Fibroblast of skin of right quadriceps (primary cell): Measurements from ENCODE around the gene PCDHGA2.
"Not testable (repeated sequence)": the region's sequence is repeated elsewhere in the genome, so short reads cannot be mapped to it uniquely, and the experiment has no call there.

ENCODE experiments used
- DNase-seq: peaks from one replicate; pipeline ENCODE4 v3.0.0-alpha.2; 2013

The PCDHGA2 gene

DNA sequence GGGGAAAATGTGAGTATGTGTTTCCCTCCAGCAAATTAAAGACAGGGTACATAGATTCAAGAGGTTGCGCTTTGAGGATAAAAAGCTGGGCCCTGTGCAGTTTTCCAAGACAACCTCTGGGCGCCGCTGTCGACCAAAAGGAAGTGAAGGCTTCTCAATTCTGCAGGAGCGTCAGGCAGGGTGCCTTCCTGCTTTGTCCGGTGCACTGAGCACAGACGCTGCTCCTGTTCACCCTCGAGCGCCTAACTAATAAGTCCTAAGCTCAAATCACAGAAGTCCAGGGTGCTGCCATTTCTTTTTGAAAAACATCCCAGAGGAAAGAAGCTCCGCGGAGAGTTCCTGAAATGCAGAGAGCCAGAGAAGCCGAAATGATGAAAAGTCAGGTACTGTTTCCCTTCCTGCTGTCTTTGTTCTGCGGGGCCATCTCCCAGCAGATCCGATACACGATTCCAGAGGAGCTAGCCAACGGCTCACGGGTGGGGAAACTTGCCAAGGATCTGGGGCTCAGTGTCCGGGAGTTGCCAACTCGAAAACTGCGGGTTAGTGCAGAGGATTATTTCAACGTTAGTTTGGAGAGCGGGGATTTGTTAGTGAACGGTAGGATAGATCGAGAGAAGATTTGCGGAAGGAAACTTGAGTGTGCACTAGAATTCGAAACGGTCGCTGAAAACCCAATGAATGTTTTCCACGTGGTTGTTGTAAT is 11.5 kb downstream of the PCDHGA2 start, which contains the start of gene PCDHGB1:
Gene PCDHGB1 (plus strand): TSS at position 183 of the 703 bp plus-strand sequence. CDS start 162 bp downstream, at position 345.
- peak; percentile 54 for DNase-seq

DNA sequence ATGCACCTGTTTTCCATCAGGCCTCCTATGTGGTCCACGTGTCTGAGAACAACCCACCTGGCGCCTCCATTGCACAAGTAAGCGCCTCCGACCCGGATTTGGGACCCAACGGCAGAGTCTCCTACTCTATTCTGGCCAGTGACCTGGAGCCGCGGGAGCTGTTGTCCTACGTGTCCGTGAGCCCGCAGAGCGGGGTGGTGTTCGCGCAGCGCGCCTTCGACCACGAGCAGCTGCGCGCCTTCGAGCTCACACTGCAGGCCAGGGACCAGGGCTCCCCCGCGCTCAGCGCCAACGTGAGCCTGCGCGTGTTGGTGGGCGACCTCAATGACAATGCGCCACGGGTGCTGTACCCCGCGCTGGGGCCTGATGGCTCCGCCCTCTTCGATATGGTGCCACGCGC is 13.0 kb downstream of the PCDHGA2 start:
- no peak for DNase-seq

DNA sequence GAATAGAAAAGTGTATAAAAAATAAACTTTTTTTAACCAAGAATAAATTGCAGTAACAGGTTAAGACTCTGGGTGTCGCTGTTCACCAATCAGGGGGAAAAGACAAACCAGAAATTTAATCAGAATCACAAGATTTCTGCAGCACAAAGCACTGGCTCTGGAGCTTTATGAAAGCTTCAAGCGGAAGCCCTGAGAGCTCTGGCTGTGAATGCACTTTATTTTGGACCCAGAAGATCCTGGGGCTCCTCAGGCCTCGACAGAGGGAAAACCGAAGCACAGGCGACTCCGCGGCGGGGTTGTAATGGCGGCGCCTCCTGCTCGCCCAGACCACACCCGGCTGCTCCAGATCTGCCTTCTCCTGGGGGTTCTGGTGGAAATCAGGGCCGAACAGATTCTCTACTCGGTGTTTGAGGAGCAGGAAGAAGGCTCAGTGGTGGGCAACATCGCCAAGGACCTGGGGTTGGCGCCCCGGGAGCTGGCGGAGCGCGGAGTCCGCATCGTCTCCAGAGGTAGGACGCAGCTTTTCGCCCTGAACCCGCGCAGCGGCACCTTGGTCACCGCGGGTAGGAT is 16.4 kb downstream of the PCDHGA2 start, which contains the start of gene PCDHGA4:
Gene PCDHGA4 (plus strand): TSS at position 122 of the 570 bp plus-strand sequence. CDS start 87 bp downstream, at position 209.
- DNase-seq, result peak; percentile 20

DNA sequence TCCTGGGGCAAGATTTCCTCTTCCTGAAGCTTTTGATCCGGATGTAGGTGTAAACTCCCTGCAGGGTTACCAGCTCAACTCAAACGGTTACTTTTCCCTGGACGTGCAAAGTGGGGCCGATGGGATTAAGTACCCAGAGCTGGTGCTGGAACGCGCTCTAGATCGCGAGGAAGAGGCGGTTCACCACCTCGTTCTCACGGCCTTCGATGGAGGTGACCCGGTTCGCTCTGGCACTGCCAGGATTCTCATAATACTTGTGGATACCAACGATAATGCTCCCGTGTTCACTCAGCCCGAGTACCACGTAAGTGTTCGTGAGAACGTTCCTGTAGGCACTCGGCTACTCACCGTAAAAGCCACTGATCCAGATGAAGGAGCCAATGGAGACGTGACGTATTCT is 17.1 kb downstream of the PCDHGA2 start:
- no peak for DNase-seq

DNA sequence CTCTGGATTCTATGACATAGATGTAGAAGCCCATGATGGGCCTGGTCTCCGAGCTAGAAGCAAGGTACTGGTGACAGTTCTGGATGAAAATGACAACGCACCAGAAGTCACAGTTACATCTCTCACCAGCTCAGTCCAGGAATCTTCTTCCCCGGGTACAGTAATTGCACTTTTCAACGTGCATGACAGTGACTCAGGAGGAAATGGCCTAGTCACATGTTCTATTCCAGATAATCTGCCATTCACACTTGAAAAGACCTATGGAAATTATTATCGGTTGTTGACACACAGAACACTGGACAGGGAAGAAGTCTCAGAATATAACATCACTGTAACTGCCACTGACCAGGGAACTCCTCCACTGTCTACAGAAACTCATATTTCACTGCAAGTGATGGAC is 17.6 kb downstream of the PCDHGA2 start:
- DNase-seq, result no peak

DNA sequence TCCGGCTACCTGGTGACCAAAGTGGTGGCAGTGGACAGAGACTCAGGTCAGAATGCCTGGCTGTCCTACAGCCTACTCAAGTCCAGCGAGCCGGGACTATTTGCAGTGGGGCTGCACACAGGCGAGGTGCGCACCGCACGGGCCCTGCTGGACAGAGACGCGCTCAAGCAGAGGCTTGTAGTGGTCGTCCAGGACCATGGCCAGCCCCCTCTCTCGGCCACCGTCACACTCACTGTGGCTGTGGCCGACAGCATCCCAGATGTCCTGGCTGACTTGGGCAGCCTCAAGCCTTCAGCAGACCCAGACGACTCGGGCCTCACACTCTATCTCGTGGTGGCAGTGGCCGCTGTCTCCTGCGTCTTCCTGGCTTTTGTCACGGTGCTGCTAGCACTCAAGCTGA is 18.4 kb downstream of the PCDHGA2 start:
- no peak for DNase-seq

DNA sequence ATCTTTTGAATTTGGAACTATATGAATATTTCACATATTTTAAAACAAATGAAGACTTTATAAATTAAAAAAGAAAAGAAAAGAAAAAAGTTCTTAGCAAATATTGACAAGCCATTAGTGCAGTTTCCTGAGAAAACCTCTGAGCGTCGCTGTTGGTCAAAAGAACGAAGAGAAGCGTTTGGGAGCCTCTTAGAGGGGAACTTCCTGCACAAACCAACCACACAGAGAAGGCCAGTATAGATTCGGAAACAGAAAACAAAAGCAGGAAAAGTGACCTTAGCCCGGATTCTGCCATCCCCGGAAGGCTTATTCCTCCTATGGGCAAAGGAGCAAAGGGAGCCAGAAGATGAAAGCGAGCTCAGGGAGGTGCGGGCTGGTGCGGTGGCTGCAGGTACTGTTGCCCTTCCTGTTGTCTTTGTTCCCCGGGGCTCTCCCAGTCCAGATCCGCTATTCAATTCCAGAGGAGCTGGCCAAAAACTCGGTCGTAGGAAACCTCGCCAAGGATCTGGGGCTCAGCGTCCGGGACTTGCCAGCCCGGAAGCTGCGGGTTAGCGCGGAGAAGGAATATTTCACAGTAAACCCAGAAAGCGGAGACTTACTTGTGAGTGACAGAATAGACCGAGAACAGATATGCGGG is 21.3 kb downstream of the PCDHGA2 start, which contains the start of gene PCDHGB2:
Gene PCDHGB2 (plus strand): TSS at position 205 of the 637 bp plus-strand sequence. CDS start 142 bp downstream, at position 347.
- peak; percentile 32 for DNase-seq

DNA sequence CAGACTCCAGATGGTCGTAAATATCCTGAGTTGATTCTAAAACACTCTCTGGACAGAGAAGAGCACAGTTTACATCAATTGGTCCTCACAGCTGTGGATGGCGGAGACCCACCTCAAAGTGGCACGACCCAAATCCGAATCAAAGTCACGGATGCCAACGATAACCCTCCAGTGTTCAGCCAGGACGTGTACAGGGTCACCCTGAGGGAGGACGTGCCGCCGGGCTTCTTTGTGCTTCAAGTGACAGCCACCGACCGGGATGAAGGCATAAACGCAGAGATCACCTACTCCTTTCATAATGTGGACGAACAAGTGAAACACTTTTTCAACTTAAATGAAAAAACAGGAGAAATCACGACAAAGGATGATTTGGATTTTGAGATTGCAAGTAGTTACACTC is 22.1 kb downstream of the PCDHGA2 start:
- DNase-seq, result no peak

DNA sequence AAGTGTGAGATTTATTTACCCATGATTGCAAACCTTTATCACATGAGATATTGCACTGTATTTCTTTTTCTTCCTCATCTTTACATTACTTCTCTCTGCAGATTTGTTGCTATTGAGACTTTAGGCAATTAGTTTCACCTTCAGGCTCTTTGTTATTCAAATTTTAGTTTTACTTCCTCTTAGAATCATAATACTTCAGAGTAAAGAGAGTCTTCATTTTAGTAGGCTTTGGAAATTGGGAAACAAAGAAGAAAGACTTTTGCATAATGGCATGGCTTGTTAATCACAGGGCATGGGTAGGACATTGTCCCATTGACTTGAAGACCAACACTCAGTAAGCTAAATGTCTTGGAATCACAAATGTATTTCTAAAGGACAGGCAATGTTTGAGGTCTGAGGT is 24.2 kb downstream of the PCDHGA2 start:
- no peak for DNase-seq

DNA sequence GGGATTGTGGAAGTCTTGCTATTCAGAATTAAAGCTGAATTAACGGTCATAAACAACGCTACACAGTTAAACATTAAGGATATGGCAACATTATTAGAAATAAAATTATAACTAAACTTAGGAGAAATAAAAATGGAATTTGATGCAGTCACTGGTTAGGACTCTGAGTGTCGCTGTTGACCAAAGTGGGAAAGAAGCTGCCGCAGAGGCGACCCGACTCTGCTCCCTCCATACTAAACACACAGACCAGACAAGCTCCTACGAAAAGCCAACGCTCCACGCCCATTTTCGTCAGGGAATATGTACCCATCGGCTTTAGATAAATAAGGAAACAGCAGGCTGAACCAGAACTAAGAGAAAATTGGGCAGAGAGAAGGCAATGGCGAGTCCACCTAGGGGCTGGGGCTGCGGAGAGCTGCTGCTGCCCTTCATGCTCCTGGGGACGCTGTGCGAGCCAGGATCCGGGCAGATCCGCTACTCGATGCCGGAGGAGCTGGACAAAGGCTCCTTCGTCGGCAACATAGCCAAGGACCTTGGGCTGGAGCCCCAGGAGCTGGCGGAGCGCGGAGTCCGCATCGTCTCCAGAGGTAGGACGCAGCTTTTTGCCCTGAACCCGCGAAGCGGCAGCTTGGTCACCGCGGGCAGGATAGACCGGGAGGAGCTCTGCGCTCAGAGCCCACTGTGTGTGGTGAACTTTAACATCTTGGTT is 25.5 kb downstream of the PCDHGA2 start, which contains the start of gene PCDHGA5:
Gene PCDHGA5 (plus strand): TSS at position 211 of the 709 bp plus-strand sequence. CDS start 169 bp downstream, at position 380.
- DNase-seq, result peak; percentile 24

DNA sequence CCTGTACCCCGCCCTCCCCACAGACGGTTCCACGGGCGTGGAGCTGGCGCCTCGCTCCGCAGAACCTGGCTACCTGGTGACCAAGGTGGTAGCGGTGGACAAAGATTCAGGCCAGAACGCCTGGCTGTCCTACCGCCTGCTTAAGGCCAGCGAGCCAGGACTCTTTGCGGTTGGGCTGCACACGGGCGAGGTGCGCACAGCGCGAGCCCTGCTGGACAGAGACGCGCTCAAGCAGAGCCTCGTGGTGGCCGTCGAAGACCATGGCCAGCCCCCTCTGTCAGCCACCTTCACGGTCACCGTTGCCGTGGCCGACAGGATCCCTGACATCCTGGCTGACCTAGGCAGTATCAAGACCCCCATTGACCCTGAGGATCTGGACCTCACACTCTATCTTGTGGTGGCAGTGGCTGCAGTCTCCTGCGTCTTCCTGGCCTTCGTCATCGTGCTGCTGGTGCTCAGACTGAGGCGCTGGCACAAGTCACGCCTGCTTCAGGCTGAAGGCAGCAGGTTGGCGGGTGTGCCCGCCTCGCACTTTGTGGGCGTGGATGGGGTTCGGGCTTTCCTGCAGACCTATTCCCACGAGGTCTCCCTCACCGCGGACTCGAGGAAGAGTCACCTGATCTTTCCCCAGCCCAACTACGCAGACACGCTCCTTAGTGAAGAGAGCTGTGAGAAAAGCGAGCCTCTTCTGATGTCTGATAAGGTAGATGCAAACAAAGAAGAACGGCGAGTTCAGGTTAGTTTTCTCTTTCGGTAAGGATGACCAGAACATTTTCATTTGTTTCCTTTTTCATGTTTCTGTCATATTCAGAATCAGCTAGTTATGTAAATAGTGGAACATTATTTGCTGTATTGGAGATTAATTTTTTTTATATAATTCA is 27.7 kb downstream of the PCDHGA2 start:
- DNase-seq, result no peak

DNA sequence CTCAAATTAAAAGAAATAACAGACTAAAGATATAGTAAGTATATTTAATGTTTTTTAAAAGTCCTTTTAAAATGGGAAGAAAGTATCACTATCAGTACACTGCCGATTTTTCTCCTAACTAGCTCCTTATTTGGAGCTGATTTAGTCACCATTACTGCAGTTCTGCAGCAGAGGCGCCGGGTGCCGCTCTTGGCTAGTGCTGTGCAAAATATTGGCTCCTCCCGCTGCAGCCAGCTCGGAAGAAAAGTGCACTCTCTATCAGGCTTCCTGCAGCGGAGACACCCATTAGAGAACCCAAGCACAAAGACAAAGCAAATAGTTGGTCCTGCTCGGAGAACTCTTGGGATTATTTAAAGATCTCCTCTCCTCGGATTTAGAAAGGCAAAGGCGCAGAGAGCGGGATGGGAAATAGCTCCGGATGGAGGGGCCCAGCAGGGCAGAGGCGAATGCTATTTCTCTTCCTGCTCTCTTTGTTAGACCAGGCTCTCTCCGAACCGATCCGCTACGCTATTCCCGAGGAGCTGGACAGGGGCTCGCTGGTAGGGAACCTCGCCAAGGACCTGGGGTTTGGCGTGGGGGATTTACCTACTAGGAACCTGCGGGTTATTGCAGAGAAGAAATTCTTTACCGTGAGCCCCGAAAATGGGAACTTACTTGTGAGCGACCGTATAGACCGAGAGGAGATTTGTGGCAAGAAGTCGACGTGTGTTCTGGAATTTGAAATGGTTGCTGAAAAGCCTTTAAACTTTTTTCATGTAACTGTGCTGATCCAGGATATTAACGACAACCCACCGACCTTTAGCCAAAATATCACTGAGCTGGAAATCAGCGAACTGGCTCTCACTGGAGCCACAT is 31.7 kb downstream of the PCDHGA2 start, which contains the start of gene PCDHGB3:
Gene PCDHGB3 (plus strand): TSS at position 249 of the 855 bp plus-strand sequence. CDS start 153 bp downstream, at position 402.
- DNase-seq, result peak; percentile 64

DNA sequence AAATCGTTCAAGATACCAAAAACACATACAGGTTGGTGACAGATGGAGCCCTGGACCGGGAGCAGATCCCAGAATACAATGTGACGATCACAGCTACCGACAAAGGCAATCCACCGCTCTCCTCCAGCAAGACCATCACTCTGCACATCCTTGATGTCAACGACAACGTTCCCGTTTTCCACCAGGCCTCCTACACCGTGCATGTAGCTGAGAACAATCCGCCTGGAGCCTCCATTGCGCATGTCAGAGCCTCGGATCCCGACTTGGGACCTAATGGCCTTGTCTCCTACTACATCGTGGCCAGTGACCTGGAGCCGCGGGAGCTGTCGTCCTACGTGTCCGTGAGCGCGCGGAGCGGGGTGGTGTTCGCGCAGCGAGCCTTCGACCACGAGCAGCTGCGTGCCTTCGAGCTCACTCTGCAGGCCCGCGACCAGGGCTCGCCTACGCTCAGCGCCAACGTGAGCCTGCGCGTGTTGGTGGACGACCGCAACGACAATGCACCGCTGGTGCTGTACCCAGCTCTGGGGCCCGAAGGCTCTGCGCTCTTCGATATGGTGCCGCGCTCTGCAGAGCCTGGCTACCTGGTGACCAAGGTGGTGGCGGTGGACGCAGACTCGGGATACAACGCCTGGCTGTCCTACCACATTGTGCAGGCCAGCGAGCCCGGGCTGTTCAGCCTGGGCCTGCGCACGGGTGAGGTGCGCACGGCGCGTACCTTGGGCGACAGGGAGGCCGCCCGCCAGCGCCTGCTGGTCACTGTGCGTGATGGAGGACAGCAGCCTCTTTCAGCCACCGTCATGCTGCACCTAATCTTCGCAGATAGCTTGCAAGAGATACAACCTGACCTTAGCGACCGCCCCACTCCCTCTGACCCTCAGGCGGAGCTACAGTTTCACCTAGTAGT is 33.3 kb downstream of the PCDHGA2 start:
- no peak for DNase-seq

DNA sequence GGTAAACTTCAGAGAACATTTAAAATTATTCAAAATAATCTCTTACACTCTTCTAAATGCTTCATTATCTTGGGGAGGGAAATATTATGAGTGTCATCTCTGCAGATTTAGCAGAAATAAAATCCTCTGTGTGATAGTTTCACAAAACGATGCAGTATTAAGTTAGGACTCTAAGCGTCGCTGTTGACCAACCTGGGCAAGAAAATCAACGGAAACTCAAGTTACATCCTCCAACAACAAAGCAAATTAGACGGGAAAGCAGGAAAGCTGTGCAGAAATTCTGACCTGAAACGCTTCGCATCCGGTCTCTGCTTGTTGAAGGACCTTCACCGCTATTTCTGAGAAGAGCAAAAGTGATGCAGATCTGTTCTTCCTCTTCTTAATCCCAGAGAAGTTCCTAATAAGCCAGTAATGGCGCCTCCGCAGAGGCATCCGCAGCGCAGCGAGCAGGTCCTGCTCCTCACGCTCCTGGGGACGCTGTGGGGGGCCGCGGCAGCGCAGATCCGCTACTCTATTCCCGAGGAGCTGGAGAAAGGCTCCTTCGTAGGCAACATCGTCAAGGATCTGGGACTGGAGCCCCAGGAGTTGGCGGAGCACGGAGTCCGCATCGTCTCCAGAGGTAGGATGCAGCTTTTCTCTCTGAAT is 35.2 kb downstream of the PCDHGA2 start, which contains the start of gene PCDHGA6:
Gene PCDHGA6 (plus strand): TSS at position 219 of the 645 bp plus-strand sequence. CDS start 193 bp downstream, at position 412.
- peak; percentile 33 for DNase-seq

DNA sequence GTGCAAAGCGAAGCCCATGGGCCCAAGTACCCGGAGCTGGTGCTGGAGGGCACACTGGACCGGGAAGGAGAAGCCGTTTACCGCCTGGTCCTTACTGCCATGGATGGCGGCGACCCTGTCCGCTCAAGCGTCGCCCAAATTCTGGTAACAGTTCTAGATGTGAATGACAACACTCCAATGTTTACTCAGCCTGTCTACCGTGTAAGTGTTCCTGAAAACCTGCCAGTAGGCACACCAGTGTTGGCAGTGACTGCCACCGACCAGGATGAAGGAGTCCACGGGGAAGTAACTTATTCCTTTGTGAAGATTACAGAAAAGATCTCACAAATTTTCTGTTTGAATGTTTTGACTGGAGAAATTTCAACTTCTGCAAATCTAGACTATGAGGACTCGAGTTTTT is 36.1 kb downstream of the PCDHGA2 start:
- DNase-seq, result no peak

DNA sequence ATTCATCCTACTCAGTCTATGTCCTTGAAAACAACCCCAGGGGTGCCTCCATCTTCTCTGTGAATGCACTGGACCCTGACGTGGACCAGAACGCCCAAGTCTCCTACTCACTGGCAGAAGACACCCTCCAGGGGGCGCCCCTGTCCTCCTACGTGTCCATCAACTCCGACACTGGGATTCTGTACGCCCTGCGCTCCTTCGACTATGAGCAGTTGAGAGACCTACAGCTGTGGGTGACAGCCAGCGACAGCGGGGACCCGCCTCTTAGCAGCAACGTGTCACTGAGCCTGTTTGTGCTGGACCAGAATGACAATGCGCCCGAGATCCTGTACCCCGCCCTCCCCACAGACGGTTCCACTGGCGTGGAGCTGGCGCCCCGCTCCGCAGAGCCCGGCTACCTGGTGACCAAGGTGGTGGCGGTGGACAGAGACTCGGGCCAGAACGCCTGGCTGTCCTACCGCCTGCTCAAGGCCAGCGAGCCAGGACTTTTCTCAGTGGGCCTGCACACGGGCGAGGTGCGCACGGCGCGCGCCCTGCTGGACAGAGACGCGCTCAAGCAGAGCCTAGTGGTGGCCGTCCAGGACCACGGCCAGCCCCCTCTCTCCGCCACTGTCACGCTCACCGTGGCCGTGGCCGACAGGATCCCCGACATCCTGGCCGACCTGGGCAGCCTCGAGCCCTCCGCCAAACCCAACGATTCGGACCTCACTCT is 37.0 kb downstream of the PCDHGA2 start:
- not testable (repeated sequence) for DNase-seq

DNA sequence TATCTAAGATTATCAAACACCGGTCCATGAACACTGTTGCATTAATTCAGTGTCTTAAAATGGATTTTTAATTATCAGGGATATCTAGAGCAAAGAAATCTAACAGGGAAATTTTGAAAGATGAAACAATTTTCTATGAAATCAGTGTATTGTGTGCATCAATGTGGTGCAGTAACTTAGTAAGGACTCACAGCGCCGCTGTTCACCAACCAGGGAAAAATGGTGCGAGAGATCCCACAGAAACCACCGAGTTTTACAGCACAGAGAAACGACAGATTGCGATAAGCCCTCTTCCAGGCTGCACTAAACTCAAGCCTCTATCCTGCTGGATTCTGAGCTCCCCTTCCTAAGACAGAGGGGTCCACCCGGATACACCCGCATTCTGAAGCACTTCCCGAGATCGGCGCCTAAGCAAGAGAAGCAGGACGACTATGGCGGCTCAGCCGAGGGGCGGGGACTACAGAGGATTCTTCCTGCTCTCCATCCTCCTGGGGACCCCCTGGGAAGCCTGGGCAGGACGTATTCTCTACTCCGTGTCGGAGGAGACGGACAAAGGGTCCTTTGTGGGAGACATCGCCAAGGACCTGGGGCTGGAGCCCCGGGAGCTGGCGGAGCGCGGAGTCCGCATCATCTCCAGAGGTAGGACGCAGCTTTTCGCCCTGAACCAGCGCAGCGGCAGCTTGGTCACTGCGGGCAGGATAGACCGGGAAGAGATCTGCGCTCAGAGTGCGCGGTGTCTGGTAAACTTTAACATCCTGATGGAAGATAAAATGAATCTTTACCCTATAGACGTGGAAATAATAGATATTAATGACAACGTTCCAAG is 44.1 kb downstream of the PCDHGA2 start, which contains the start of gene PCDHGA7:
Gene PCDHGA7 (plus strand): TSS at position 274 of the 826 bp plus-strand sequence. CDS start 158 bp downstream, at position 432.
- DNase-seq, result peak; percentile 49
